ENCODE data around the gene GPX8.

DNA sequence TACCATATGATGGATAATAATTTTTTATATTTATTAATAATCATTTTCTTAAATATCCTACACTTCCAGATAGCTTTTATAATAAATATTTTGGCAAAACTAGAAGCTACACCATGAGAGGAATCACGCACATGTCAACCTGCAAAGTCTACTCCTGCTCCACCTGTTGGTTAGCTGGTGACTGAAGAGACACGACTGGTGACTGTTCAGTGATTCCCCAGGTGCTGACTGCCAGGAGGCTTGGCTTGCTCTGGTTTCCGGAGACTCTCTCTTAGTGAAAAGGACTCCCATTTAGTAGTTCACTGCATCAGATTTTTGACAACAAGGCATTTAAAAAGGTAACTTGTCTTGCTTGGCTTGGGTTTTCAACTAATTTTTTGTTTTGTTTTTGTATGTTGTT, 36.6 kb upstream of the GPX8 start:
- TF ChIP-seq CTCF (IDR thresholded peaks at IDR 0.05 in 4 of 5, conservative IDR thresholded peaks at IDR 0.05 in 1 of 5) (no peak), POLR2A (IDR thresholded peaks at IDR 0.05) (no peak)
